ENCODE data around the gene BMP10. TPM values are rescaled to one million over a fixed set of nuclear protein-coding genes. Genes with fewer than 3 reads are reported as not detected.
A peak's percentile ranks its signal among the peaks of the same experiment; 100 is the strongest.

The BMP10 gene
- total RNA-seq, 1 donor from 2014 or later = not detected

DNA sequence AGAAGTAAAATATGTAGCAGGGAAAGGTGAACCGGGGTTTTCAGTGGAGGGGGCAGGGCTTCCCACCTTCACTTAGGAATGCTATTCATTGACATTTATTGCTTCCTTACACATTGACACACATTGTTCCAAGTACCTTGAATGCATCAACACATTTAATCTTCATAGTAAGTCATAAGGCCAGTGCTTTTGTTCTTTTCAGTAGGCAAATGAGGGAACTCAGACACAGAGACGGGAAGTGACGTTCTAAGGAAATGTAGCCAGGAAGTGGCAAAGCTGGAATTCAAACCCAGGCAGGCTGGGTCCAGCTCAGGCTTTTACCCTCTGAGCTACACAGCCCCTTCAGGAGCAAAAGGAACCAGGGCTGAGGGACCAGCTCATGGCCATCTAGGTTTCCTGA lies 20.7 kb downstream of the BMP10 start:
- DNase-seq = no peak

DNA sequence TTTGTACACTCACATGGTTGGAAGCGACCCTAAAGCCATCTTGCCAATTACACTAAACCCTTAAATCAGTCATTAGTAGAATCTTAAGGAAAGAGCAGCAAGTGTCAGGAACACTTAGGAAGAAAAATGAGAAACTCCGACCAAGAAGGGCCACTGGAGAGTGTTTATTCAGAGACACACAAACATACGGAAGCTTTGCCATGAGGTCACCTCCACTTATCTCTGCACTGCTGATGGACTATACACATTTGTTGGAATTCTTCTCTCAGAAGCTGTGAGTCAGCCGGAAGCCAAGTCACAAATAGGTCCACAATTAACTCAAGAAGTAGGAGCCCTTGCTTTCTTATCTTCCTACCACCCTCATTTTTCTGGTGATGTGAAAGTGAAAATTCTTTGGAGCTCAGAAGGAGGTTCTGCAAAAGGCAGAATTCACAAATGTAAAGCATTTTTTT lies 21.6 kb downstream of the BMP10 start:
- no peak for DNase-seq

DNA sequence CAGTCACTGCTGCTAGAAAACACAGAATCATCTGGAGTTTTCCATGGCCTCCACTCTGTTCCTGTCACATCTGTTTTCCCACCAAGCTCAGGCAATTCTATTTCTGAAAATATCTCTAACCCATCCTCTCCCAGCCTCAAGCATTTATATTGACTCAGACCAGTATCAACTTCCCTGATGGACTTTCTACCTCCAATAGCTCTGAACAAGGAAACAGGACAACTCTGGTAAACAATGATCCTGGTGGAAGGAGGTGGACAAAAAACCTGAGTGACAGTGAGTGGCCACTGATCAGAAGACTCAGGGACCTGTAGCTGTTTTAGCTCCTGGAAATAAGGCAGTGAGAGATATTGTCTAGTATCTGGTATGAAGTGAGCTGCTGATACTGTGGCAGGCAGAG lies 23.4 kb downstream of the BMP10 start:
- no peak for DNase-seq

DNA sequence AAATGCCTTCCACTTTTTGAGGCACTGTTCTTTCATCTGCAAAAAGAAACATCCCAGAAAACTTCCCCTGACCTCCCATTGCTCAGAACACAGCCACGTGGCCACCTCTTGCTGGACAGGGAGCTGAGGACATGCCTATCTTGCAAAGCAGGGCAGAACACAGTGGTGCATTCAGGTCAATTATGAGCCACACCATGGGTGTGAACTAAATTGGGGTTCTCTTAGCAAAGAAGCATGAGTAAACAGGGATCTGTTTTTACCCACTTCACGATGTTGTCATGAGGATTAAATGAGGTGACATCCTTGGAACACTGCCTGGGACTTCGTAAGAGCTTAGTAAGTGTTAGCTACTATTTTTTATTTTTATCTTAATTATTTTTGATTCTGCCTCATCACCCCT lies 25.1 kb downstream of the BMP10 start:
- DNase-seq = no peak

DNA sequence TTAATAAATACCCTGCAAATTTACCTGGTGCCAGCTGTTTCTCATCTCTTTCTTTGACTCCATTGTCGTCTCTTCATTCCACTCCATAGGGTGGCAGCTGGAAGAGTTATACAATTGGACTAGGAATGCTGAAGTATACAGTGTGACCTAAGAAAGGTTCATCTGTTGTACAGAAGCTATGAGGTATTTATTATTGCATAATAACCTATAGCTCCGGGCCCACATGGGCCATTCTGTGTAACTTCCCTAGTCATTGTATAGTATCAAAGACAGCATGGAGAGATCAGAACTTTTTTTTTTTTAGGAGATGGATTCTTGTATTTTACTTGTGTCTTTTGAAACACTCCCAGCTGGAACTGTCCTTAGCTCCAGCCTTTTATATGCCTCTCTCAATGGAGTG lies 26.2 kb downstream of the BMP10 start:
- DNase-seq = no peak

DNA sequence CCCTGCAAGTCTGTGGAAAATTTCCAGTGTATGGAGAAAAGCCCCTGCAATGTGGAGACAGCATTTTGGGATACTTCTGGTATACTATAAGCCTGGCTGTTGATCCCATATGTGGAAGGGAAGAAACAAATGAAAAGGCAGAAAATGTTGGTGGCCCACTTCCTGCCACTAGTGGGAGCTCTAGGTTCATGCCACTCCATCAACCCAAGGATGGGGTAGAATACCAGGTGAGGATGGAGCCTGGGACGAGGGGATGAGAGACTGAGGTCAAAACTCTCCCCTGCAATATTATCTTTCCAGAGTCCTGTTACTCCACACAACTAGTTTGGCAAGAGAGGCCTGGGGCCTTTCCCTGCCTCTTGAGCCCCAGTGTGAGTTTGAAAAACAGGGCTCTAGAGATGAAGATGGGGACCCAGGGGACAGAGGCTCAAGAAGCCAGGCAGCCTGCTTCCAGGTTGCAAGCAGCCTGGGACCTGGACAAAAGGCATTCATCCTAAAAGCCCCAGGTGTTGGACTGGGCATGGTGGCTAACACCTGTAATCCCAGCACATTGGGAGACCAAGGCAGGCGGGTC lies 31.9 kb downstream of the BMP10 start:
- no peak for DNase-seq

DNA sequence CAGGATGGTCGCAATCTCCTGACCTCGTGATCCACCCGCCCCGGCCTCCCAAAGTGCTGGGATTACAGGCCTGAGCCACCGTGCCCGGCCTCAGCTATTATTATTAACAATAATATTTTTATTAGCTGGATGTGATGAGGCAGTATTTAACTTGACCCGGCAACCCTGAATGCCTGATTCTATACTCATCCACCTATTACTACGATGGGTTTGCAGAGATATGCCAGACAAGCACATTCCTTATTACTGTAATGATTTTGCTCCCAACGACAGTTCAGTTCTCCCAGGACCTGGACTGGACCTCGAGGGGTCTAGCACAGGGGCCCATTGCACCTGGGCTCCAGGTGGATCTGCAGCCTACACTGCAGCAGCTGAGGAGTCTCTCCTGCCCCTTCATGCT lies 32.6 kb downstream of the BMP10 start:
- no peak for DNase-seq

DNA sequence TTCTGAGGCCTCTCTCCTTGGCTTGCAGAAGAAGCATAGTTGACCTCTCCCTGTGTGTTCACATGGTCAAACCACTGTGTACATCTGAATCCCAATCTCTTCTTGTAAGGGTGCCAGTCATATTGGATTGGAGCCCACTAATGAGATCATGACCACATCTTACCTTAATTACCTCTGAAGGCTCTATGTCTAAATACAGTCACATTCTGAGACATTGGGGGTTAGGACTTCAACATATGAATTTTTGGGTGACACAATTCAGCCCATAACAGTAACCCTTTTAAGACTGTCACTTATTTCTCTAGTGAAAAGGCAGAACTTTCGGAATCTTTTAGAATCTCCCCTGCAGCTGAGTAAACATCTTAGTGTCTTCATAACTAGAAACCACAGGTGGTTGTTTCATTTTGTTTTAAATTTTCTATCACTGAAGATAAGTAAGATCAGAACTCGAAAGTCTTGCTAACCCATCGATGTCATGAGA lies 33.3 kb downstream of the BMP10 start:
- DNase-seq = no peak

DNA sequence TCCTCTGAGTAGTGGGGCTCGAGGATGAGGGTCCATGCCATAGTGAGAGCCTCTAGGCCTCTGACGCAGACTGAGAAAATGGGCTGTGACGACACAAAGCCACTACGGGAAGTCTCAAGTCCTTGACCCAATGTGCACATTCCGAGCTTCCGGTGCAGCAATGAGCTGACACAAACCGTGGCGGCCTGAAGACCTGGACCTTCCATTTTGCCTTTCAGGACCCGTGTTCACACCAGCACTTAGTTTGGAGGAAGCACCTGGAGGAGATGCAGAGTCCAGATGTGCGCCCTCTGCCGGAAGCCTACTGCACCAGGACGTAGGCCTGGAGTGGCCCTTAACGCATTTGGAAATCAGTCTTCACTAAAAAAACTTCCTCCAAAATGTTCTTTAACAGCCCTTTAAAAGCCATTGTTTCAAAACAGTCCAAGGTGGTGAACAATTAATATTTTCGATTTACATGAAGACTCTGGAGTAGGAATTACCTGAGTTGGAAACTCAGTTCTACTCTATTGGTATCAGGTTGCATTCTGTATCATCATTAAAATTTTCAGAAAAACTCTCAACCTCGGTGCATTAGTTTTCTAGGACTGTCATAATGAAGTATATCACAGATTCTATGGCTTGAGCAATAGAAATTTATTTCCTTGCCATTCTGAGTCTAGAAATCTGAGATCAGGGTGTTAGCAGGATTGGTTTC lies 33.9 kb downstream of the BMP10 start:
- no peak for DNase-seq

DNA sequence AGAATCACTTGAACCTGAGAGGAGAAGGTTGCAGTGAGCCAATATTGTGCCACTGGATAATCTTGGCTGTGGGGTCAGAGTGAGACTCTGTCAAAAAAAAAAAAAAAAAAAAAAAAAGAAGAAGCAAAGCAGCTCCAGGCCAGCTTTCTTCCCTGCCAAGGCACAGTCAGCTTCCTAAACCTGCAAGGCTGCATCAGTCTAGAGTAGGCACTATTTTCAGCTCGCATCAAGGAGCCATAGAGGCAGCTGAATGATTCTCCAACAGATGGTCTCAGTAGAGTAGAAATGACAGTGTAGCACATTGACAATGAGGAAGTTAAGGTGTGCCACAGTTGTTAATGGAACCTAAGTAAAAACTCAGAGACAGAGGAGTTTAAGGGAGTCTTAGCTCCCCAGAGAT lies 35.6 kb downstream of the BMP10 start:
- no peak for DNase-seq

DNA sequence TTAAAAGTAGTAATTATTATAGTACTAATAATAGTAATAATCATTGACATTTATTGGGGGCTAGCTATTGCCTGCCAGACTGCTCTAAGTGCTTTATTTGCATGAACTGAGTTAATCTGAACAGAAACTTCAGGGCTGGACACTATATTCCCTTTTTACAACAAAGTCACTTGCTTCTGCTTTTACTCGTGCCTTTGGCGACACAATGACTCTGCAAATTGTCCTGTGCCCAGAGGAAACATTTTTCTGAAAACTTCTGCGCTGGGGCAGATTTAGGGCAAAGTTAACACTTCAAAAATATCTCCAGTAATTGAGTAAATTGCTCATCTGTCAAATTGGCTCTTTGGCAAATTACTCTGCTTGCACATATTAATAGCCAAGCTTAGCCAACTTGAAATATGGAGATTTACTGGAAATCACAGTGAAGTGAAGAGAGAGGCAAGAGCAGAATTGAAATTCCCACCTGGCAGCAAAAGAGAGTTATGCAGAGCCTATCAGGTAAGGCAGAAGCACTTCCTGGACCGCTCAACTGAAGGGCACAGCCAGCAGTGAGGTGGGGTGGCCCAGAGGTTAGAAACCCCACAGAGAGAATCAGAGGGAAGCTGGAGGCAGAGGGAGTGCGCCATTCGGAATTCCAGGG lies 36.3 kb downstream of the BMP10 start:
- DNase-seq = no peak

DNA sequence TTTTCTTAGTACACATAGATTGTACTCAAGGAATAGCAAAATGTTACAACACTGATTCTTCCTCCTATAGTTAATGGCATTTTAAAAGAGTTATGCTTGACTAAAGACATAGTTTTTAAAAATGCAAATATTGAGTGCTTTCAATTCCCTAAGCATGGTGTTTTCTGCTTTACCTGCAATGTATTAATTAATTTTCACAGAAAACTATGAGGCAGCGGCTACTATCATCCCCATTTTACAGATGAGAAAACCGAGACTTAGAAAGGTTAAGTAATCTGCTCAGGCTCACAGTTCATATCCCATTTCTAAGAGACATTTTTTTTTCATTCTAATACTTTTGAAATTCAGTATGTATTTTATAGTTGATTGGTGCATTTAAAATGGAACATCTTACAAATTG lies 38.0 kb downstream of the BMP10 start:
- no peak for DNase-seq

DNA sequence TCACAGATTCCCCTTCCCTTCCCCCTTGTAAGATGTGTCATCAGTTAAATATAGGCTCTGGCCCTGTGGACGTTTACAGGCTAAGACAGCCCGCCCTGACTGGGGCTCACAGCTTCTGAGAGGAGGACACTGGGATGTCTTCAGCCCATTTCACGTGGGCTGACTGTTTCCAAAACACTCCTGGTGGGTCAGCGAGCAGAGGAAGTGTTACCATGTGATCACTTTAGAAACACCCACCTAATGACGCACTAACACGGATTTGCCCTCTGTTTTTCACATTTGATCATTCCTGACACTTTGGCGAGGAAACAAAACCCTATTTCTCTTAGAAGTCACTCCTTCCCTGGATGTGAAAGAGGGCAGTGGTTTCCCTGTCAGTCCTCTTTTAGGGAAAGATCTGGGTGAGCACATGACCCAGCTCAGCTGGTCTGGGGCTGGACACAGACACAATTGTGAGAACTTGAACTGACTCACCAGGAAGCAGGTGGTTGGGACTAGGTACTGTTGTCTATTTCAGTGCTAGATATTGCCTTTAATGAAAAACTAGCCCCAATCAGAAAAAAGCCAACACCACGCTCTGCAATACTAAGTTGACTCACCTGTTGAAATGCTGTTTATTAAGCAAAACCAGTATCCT lies 38.8 kb downstream of the BMP10 start:
- no peak for DNase-seq

DNA sequence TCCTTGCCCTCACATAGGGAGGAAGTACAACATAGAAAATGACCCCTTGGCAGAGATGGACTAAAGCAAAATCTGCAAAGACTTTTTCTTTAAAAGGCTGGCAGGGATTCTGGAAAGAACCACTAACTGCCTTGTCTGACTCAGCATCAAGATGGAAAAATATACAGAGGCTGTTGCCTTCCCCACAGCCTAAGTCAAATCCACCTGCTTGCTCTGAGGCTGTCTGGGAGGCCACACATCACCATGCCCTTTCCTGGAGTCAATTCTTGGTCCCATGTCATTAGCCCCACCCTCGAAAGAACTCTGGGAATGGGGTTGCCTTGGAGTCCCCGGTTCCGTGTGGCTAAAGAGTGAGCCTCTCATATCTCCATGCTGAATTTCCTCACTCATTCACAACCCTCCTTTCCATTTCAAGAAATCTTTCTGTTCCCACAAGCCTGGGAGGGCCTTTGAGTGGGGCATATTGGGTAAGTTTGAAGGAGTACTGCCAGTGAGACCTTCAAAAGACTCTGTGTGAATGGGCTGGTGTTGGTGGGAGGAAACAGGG lies 39.4 kb downstream of the BMP10 start:
- no peak for DNase-seq

DNA sequence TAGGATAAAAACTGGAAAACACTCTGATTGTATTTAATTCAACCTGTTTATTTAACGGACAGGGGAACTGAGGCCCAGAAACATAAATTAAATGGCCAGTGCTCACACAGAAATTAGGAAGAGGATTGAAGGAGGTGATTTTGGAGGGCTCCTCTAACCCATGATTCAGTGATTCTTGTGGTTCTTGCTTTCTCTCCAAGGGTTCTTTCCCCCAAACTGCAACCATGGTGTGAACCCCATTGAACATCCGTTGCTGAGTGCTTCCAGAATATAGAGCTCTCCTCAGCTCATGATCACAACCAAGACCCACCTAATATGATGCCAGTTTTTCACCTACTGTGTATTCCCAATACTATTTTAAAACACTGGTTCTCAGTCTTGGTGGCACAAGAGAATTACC lies 41.4 kb downstream of the BMP10 start:
- DNase-seq = no peak

DNA sequence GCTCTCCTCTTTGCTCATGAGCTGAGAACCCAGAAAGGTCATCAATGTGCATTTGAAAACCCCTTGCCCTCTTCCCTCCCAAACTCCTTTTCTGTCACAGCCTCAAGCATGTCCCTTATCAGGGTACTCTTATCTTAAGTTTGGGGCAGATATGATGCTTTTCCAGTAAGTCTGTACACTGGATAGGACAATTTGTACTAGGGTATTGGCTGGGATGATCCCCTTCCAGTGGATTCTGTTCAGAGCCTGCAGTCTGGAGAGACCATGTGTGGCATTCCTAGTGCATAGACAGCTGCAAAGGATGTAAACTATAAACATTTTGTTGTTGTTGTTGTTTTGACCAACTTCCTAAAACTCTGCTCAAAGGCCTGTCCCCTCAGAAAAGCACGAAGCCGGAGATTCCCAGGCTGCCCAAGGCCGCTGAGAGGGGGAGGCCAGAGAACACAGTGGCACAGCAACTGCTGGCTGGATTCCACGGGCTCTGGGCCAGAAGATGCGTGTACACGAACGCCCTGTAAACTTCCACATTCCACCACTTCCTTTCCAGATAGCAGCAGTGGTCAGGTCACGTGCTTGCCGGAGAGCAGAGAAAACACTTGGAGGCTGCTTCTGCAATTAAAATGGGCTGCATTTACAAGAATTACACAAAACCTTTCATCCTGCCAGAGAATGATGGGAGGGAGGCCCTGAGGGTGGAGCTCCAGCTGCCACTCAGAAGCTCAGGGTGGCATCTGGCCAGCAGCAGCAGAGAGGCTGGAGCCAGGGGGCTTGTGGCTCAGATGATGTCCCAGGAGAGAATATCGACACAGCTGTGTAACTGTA lies 42.1 kb downstream of the BMP10 start:
- peak; percentile 77 for DNase-seq

DNA sequence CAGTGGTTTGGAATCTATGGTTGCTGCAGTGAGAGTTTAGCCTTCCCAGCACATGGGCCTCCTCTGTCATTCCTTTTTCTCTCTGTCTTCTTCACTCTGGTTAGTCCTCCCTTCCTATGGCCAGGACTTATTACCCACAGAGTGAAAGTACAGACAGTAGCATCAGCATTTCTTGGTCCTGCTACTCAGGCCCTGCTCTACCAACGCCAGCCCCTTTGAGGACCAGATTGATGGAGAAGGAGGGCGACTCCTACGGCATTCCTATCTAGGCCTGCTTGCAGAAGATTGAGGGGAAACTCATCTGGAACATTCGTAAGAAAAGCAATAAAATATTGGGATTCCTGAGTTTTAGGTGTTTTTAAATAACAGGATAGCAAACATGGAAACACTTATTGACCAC lies 43.5 kb downstream of the BMP10 start:
- DNase-seq = no peak

DNA sequence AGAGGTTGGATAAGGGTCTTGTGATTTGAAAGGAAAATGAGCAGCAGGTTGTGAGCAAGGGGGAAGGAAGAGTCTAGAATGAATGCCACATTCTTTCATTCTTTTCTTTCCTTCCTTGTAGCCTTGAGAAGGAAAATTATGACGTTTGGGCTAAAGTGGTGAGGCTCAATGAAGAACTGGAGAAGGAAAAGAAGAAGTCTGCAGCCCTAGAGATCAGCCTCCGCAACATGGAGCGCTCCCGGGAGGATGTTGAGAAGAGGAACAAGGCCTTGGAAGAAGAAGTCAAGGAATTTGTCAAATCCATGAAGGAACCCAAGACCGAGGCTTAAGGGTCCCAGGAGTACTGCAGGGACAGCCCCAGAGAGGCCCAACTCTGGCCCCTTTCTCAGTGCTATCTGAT lies 45.3 kb downstream of the BMP10 start:
- DNase-seq = no peak

DNA sequence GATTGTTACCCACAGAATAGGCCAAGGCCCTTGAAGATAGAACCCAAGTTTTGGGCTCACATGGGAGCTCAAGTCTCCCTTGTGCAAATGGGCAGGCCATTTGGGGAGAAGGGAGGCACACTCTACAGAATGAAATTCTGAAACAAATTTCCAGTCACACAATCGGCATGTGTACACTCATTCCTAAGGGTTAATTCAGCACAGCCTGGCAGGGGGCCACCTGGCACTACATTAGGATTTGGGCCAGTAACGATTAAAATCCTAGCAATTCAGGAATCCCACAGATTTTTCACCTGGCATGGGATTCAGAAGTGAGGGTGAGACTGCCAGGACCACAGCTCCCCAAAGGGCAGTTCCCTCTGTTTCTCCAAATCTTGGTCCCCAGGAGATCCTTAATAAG lies 46.4 kb downstream of the BMP10 start:
- DNase-seq = no peak

DNA sequence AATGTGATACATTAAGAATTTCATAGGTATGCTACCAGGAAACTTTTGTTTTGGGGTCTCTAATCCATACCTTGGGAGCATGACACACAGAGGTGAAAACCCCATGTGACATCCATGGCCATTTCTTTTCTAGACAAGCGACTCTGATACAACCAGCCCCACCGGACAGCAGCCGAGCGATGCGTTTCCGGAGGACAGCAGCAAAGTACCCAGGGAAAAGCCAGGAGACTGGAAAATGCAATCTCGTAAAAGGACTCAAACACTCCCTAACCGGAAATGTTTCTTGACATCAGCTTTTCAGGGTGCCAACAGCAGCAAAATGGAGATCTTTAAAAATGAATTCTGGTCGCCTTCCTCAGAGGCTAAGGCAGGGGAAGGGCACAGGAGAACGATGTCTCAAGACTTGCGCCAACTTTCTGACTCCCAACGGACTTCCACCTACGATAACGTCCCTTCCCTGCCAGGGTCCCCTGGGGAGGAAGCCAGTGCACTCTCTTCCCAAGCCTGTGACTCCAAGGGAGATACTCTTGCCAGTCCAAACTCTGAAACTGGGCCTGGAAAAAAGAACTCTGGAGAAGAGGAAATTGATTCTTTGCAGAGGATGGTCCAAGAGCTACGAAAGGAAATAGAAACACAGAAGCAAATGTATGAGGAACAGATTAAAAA lies 48.9 kb downstream of the BMP10 start:
- no peak for DNase-seq

DNA sequence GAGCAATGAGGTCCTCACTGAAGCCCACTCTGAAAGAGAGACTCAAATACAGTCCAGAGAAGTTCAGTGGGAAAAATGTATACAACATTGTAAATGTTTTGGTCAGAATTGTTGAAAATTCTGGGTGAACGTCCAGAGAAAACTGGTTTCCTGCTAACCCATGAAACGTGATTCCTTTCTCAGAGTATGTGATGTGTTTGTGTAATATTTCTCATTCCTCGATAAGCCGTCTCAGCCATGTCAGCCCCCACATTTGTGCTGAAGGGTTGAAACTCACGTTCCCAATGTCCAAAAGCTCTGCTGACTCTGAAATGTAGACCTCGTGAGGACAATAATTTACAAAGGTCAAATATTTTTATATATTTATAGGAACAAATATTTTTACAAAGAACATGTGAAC lies 51.6 kb downstream of the BMP10 start:
- DNase-seq = no peak

DNA sequence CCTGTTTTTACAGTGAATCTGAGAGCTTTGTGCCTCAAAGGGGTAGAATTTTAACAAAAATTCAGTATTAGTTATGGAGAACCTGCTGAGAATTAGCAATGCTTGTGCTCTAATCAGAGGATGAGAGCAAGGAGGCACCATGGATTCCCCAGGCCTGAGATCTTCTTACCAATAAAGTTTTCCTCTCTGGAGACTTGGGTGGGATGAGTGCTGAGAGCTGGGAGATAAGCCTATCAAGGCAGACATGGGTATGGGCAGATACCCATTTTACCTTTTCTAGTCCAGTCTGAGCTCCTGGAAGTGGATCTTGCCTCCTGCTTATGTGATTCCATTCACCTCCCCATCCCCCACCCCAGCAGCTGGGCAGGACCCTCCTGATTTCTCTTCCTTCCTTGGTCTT lies 53.9 kb downstream of the BMP10 start:
- DNase-seq = no peak

All from occipital lobe (tissue), 2 donors.